HepG2 (cell line): ENCODE data around the gene TJP3. TPM values are rescaled to one million over a fixed set of nuclear protein-coding genes. Genes with fewer than 3 reads are reported as not detected.

Experiments used
- ATAC-seq: fragments of 200-7000 bp; cut with Tn5 transposase; 3 replicates; pipeline ENCODE4 v1.9.1; 2020; ENCODE audit warnings: mild to moderate bottlenecking, moderate library complexity
- BruUV-seq: library from RNA; stranded (reverse); fragments of 400-500 nt; replicated peaks from 2 replicates; lab custom pipeline; 2021; lab: Mats Ljungman, UMichigan
- CTCF ChIA-PET: fragments of 300-600 bp; formaldehyde crosslinking; extraction: SDS; loops from one replicate; lab custom pipeline; 2021; ENCODE audit warnings: low total read pairs, inconsistent platforms, low intra/inter-chr PET ratio; lab: Yijun Ruan, JAX
- POLR2A ChIA-PET: fragments of 350-600 bp; sonication (Branson Sonifier 250); formaldehyde crosslinking; loops from one replicate; lab custom pipeline; 2020; ENCODE audit warnings: antibody characterized with exemption, inconsistent platforms; lab: Yijun Ruan, JAX
- DNase-seq: peaks from one replicate; pipeline ENCODE4 v3.0.0-alpha.2; 2015; ENCODE audit warnings: low spot score
- FAIRE-seq: peaks from 3 replicates; lab custom pipeline; 2011; peaks lifted over from hg19 to GRCh38; lab: Jason Lieb, UNC
- H2AFZ ChIP-seq: one replicate; pipeline ENCODE4 v1.6.1; 2011; ENCODE audit warnings: low read length, inconsistent platforms
- H3K27ac ChIP-seq: fragments of 300-600 bp; 3 replicates; pipeline ENCODE4 v1.8.0; 2011; ENCODE audit warnings: mixed run types, mild to moderate bottlenecking, mixed read lengths, low read length, inconsistent platforms; ENCODE audit not compliant: insufficient read depth; ENCODE audit errors: extremely low read length
- H3K27me3 ChIP-seq, 2 experiments: fragments of 200-600 bp in 1 of 2; 2 replicates in 1 of 2; 3 replicates in 1 of 2; pipeline versions ENCODE4 v1.6.0 to v1.8.0; 2011; ENCODE audit warnings: low read length in 2 of 2, mild to moderate bottlenecking in 2 of 2, moderate library complexity in 2 of 2, inconsistent platforms in 1 of 2; ENCODE audit not compliant: insufficient read depth in 2 of 2, control insufficient read depth in 1 of 2
- H3K36me3 ChIP-seq, 2 experiments: fragments of 200-600 bp in 1 of 2; replicated peaks in 1 of 2; 2 replicates in 1 of 2; 3 replicates in 1 of 2; pipeline versions ENCODE4 v1.5.1 to v1.8.0; 2011; ENCODE audit warnings: low read length in 2 of 2, inconsistent platforms in 1 of 2; ENCODE audit not compliant: insufficient read depth in 2 of 2, control insufficient read depth in 1 of 2
- H3K4me1 ChIP-seq: 2 replicates; pipeline ENCODE4 v1.5.1; 2012; ENCODE audit warnings: low read length, inconsistent platforms; ENCODE audit not compliant: insufficient read depth
- H3K4me2 ChIP-seq: 2 replicates; pipeline ENCODE4 v1.6.0; 2011; ENCODE audit warnings: low read depth, low read length, inconsistent platforms
- H3K4me3 ChIP-seq, 3 experiments: fragments of 200-600 bp in 1 of 3; sonication (generic), shearing (Covaris generic) in 1 of 3; replicated peaks in 1 of 3; 2 replicates each; pipeline ENCODE4 v1.5.1; 2011 to 2016; ENCODE audit warnings: low read length in 3 of 3, inconsistent platforms in 2 of 3, low read depth in 2 of 3, mild to moderate bottlenecking in 2 of 3, control low read depth in 1 of 3, mixed read lengths in 1 of 3; ENCODE audit not compliant: insufficient read depth in 1 of 3
- H3K79me2 ChIP-seq: one replicate; pipeline ENCODE4 v1.6.1; 2011; ENCODE audit warnings: low read length, inconsistent platforms; ENCODE audit not compliant: insufficient read depth
- H3K9ac ChIP-seq: 2 replicates; pipeline ENCODE4 v1.6.0; 2011; ENCODE audit warnings: mild to moderate bottlenecking, low read depth, low read length, inconsistent platforms; ENCODE audit not compliant: insufficient read depth
- H3K9me3 ChIP-seq: 2 replicates; pipeline ENCODE4 v1.5.1; 2012; ENCODE audit warnings: mild to moderate bottlenecking, low read length
- H4K20me1 ChIP-seq: 2 replicates; pipeline ENCODE4 v1.6.0; 2011; ENCODE audit warnings: inconsistent platforms, mild to moderate bottlenecking, low read length, moderate library complexity; ENCODE audit not compliant: insufficient read depth
- AGO2 ChIP-seq: fragments of 200-400 bp; formaldehyde crosslinking; optimal IDR thresholded peaks from 2 replicates; pipeline ENCODE3; 2017; ENCODE audit warnings: mild to moderate bottlenecking, low read depth, low read length, moderate library complexity
- ASH2L ChIP-seq: fragments of 300-600, 200-600 bp; sonication (generic); IDR thresholded peaks from 2 replicates; pipeline ENCODE4 v1.7.0; 2017; ENCODE audit warnings: low read depth, mild to moderate bottlenecking, moderate library complexity, mixed read lengths, low read length; ENCODE audit not compliant: insufficient read length
- GFI1 ChIP-seq: sonication (generic); formaldehyde crosslinking; IDR thresholded peaks from 2 replicates; pipeline ENCODE4 v1.5.0; 2020; ENCODE audit warnings: missing genetic modification reagents, mild to moderate bottlenecking, borderline replicate concordance
- HOXA5 ChIP-seq: sonication (generic); formaldehyde crosslinking; IDR thresholded peaks from 2 replicates; pipeline ENCODE4 v1.4.0; 2020; ENCODE audit warnings: missing genetic modification reagents
- MBNL3 ChIP-seq: fragments of 250-450 bp; sonication (Bioruptor Pico); conservative IDR thresholded peaks from 2 replicates; pipeline ENCODE4 v1.8.0; 2022; ENCODE audit warnings: mild to moderate bottlenecking, inconsistent platforms
- SATB2 ChIP-seq: sonication (generic); formaldehyde crosslinking; IDR thresholded peaks from 2 replicates; pipeline ENCODE4 v1.5.0; 2020; ENCODE audit warnings: missing genetic modification reagents
- SKI ChIP-seq: fragments of 450-650 bp; IDR thresholded peaks from one replicate; pipeline ENCODE4 v1.6.1; 2018; ENCODE audit warnings: mild to moderate bottlenecking; ENCODE audit not compliant: partially characterized antibody
- STAT5B ChIP-seq: sonication (generic); formaldehyde crosslinking; IDR thresholded peaks from 2 replicates; pipeline ENCODE4 v1.4.0; 2020; ENCODE audit warnings: missing genetic modification reagents
- TEAD2 ChIP-seq: sonication (generic); formaldehyde crosslinking; IDR thresholded peaks from 2 replicates; pipeline ENCODE4 v1.9.0; 2021; ENCODE audit warnings: missing genetic modification reagents
- TMF1 ChIP-seq: sonication (generic); formaldehyde crosslinking; IDR thresholded peaks from 2 replicates; pipeline ENCODE4 v1.8.1; 2022; ENCODE audit warnings: low read depth, missing genetic modification reagents
- ZNF24 ChIP-seq: fragments of 450-650 bp; IDR thresholded peaks from 2 replicates; pipeline ENCODE4 v1.6.1; 2017; ENCODE audit warnings: antibody characterized with exemption, mild to moderate bottlenecking
- WGBS: methylation state at CpG from one replicate; pipeline ENCODE4 v1.1.6; 2017; ENCODE audit warnings: low lambda C conversion rate; 5-methylcytosine and 5-hydroxymethylcytosine counted together
- in situ Hi-C: cut with HindIII; loops from 2 replicates; pipeline ENCODE4 v1.10.0; 2017; ENCODE audit warnings: low pct_unique_long_range_greater_than_20kb; ENCODE audit not compliant: extremely low pct_ligation_motif_present
- intact Hi-C: fragments of 100-400 bp; cut with micrococcal nuclease; formaldehyde crosslinking; loops from one replicate; pipeline ENCODE4 v1.10.0; 2022; ENCODE audit not compliant: unreplicated experiment
- polyA plus RNA-seq, 8 experiments: library from polyadenylated mRNA; depleted of rRNA in 3 of 8; stranded (reverse) in 7 of 8; unstranded in 1 of 8; fragments of >200 nt; fragmentation: Illumina TruSeq in 4 of 8; extraction: Trizol in 4 of 8; gene quantifications; 2 replicates each; pipeline versions ENCODE4 v1.2.1 to v1.2.3, GENCODE V29; 2011 to 2016; ENCODE audit warnings: low read depth in 4 of 8, missing spikeins in 1 of 8, mixed read lengths in 1 of 8; ENCODE audit not compliant: insufficient read depth in 1 of 8
- total RNA-seq, 5 experiments: library from RNA; depleted of rRNA; stranded (reverse); fragments of >200 nt; fragmentation: Illumina TruSeq; extraction: Trizol; gene quantifications; 2 replicates each; pipeline ENCODE4 v1.2.3, GENCODE V29; 2016; ENCODE audit warnings: low read depth in 1 of 5
- TF ChIP-seq, protein P1 (sequence below): IDR thresholded peaks from 2 replicates; pipeline ENCODE4 v1.6.1; 2016; ENCODE audit warnings: missing compliant biosample characterization, missing genetic modification reagents, borderline replicate concordance
- TF ChIP-seq, protein P2 (sequence below): sonication (generic); formaldehyde crosslinking; IDR thresholded peaks from 2 replicates; pipeline ENCODE4 v1.8.1; 2022; ENCODE audit warnings: mild to moderate bottlenecking, missing genetic modification reagents

Gene TJP3
- total and polyA plus RNA-seq, 2 of the 13 experiments (the other 11 are each of a cell fraction or from before 2014, with no cell fraction given), result 2.3 to 21.5 TPM

DNA sequence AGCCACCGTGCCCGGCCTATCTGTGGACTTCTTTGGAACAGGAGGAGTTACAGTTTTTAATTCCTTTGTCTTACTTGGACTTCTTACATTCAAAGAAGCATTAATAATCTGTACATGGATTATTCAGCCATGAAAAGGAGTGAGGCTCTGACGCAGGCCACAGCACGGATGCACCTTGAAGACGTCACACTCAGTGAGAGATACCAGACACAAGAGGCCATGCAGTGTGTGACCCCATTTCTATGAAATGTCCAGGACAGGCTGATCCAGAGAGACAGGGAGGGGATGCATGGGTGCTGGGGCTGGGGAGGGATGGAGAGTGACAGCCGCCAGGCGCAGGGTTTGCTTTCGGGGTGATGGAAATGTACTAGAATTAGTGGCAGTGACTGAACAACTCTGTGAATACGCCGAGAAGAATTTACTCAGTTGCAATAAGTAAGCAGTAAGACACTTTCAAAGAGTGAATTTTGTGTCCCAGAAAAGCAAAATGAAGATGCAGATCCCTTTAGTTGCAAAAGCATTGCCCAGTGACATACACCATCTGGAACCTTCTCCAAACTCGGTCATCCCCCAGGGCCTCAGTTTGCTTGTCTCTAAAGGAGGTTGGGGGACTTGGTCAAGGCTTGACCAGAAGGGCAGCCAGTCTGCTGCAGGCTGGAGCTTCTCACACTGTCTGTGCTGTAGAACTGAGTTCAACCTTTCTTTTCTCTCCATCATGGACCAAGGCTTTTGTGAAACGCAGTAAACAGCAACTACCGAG is 33.2 kb upstream of the TJP3 start:
- TF ChIP-seq TMF1 (CRISPR knock-in tag), result no peak
- no peak for TF ChIP-seq AGO2
- TF ChIP-seq ASH2L, result no peak
- TF ChIP-seq SATB2 (CRISPR knock-in tag), result no peak
- TF ChIP-seq TEAD2 (CRISPR knock-in tag), result no peak
- no peak for TF ChIP-seq STAT5B (CRISPR knock-in tag)
- TF ChIP-seq, protein P1, sequence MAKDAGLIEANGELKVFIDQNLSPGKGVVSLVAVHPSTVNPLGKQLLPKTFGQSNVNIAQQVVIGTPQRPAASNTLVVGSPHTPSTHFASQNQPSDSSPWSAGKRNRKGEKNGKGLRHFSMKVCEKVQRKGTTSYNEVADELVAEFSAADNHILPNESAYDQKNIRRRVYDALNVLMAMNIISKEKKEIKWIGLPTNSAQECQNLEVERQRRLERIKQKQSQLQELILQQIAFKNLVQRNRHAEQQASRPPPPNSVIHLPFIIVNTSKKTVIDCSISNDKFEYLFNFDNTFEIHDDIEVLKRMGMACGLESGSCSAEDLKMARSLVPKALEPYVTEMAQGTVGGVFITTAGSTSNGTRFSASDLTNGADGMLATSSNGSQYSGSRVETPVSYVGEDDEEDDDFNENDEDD (CRISPR knock-in tag), result no peak
- no peak for TF ChIP-seq SKI
- no peak for TF ChIP-seq ZNF24
- no peak for TF ChIP-seq GFI1
- TF ChIP-seq, protein P2, sequence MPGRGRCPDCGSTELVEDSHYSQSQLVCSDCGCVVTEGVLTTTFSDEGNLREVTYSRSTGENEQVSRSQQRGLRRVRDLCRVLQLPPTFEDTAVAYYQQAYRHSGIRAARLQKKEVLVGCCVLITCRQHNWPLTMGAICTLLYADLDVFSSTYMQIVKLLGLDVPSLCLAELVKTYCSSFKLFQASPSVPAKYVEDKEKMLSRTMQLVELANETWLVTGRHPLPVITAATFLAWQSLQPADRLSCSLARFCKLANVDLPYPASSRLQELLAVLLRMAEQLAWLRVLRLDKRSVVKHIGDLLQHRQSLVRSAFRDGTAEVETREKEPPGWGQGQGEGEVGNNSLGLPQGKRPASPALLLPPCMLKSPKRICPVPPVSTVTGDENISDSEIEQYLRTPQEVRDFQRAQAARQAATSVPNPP (CRISPR knock-in tag), result no peak
- TF ChIP-seq HOXA5 (CRISPR knock-in tag), result no peak
- TF ChIP-seq MBNL3 (CRISPR knock-in tag), result no peak
- Histone ChIP-seq H3K4me3 (no peak overlapping the region), H3K79me2 (no peaks in the 10 kb centered on the region), H3K4me1 (no peaks in the 10 kb centered on the region), H3K27ac (no peak overlapping the region), H3K36me3 (no peaks in the 10 kb centered on the region; a peak in 1 of 5 replicates), H2AFZ (no peak overlapping the region), H4K20me1 (no peaks in the 10 kb centered on the region), H3K9me3 (no peaks in the 10 kb centered on the region), H3K27me3 (no peaks in the 10 kb centered on the region), H3K9ac (no peak overlapping the region), H3K4me2 (no peak overlapping the region)
- intact Hi-C loops, result no loop called here
- FAIRE-seq (no peak), ATAC-seq (no peak), DNase-seq (no peak)
- POLR2A ChIA-PET, result no interaction called here
- BruUV-seq, result no TSS peak
- CTCF ChIA-PET, result no interaction called here
- WGBS, result 96% methylated on average over 12 of the region's 13 CpGs
- in situ Hi-C loops, result no loop called here
